Stimulated activated CD8-positive, alpha-beta memory T cell treated with anti-CD3 and anti-CD28 coated beads, Interleukin-4, amount 100 ng/mL, for 24 hours (primary cell): ENCODE measurements around the gene ULBP2.
"Not testable (repeated sequence)": the region's sequence is repeated elsewhere in the genome, so short reads cannot be mapped to it uniquely, and the experiment has no call there.

Source experiments
- DNase-seq: peaks from one replicate; pipeline ENCODE4 v3.0.0-alpha.2; 2020; ENCODE audit warnings: low read depth

ULBP2 gene, protein sequence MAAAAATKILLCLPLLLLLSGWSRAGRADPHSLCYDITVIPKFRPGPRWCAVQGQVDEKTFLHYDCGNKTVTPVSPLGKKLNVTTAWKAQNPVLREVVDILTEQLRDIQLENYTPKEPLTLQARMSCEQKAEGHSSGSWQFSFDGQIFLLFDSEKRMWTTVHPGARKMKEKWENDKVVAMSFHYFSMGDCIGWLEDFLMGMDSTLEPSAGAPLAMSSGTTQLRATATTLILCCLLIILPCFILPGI

DNA sequence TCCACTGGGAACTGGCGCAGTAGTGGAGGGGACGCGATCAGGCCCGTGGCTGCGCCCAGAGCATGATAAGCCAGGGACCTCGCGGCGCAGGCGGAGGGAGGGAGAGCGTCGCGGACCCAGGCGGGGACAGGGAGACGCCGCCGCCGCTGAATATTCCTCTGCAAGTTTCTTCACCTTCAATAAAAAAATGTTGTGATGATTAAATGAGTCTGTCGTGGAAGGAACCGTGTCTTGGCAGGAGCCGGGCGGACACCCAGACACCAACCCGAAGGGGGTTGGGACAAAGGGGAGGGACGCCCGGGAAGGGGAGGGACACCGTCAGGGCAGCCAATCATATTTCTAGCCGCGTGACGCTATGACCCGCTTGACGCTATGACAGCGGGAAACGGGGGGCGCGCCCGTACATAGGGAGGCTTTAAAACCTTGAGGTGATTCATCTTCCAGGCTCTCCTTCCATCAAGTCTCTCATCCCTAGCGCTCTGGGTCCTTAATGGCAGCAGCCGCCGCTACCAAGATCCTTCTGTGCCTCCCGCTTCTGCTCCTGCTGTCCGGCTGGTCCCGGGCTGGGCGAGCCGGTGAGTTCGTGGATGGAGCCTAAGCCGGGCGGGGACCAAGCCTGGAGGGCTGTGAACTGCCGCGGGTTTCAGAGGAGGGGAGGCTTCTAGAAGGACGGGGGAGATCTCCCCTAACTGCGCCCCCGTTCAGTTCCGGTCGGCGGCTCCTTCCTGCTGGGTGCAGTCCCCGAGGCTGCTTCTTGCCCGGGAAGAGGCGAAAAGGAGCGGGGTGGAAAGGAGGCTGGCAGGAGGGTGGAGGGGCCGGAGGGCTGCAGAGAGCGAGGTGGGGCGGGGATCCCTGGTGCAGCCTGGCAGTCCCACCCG, at the start of gene ULBP2:
Gene ULBP2 (plus strand): TSS at position 432 of the 878 bp plus-strand sequence. CDS start 59 bp downstream, at position 491.
- peak; percentile 84 for DNase-seq

DNA sequence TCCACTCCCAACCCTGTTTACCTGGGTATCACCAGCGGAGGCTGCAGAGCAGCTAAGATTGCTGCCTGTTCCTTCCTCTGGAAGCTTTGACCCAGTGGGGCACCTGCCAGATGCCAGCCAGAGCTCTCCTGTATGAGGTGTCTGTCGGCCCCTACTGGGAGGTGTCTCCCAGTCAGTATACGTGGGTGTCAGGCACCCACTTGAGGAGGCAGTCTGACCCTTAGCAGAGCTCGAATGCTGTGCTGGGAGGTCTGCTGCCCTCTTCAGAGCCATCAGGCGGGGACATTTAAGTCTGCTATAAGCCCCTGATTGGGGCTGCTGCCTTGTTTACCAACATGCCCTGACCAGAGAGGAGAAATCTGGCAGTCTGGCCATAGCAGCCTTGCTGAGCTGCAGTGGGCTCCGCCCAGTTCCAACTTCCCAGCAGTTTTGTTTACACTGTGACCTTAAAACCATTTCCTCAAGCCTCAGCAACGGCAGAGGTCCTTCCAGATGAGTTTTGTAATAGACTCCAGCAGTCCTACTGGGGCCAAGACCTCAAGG, 46.7 kb upstream of the ULBP2 start:
- no peak for DNase-seq

DNA sequence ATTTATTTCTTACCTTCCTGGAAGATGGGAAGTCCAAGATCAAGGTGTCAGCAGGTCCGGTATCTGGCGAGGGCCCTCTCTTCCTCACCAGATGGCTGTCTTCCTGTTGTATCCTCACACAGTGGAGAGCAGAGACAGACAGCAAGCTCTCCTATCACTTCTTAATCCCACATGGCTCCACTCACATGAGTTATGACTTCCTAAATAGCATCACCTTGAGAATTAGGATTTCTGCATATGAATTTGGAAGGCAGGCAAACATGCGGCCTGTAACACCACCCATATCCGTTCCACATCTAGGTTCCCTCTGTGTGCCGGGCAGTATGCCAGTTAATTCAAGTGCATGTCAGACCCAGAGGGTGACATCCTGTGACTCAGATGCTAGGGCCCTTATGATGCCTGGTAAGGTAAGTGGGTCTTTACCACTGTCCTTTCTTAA, 46.0 kb upstream of the ULBP2 start:
- DNase-seq: no peak

DNA sequence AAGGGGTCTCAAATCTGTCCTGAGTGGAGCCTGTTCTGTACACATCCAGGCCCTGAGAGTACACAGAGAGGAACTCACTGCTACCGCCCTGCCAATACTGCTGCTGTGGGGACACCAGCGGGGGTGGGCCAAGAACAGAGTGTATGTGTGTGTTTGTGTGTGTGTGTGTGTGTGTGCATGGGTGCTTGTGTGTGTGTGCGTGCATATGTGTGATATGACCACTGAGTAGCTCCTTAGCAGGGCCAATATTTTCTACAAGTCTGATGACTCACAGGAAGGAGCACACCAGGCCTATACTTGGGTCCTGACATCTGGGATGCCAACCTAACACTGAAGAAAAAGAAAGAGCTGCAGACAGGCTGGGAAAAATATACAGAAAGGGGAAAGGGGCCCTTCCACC, 45.3 kb upstream of the ULBP2 start:
- no peak for DNase-seq

DNA sequence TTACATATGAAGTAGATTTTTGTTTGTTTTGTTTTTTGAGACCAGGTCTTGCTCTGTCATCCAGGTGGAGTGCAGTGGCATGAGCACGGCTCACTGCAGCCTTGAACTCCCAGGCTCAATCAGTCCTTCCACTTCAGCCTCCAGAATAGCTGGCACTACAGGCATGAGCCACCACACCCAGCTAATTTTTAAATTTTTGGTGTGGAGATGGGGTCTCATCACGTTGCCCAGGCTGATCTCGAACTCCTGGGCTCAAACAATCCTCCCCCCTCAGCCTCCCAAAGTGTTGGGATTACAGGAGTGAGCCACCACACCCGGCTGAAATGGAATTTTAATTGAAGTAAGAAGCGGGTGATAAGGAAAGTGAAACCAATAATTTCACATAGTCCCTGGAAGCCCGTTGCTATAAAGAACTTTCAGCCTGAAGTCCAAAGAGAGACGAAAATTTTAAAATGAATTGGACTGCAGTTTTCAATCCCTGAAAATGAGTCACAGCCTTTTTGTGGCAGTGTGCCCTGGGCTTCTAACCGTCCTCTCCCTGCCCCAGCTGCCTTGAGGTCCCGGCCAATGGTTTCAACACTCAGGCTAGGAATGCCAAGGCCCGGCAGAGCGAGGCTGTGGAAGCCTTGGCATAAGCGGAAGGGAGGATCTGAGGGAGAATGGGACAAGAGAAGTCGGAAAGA, 44.7 kb upstream of the ULBP2 start:
- DNase-seq: no peak

DNA sequence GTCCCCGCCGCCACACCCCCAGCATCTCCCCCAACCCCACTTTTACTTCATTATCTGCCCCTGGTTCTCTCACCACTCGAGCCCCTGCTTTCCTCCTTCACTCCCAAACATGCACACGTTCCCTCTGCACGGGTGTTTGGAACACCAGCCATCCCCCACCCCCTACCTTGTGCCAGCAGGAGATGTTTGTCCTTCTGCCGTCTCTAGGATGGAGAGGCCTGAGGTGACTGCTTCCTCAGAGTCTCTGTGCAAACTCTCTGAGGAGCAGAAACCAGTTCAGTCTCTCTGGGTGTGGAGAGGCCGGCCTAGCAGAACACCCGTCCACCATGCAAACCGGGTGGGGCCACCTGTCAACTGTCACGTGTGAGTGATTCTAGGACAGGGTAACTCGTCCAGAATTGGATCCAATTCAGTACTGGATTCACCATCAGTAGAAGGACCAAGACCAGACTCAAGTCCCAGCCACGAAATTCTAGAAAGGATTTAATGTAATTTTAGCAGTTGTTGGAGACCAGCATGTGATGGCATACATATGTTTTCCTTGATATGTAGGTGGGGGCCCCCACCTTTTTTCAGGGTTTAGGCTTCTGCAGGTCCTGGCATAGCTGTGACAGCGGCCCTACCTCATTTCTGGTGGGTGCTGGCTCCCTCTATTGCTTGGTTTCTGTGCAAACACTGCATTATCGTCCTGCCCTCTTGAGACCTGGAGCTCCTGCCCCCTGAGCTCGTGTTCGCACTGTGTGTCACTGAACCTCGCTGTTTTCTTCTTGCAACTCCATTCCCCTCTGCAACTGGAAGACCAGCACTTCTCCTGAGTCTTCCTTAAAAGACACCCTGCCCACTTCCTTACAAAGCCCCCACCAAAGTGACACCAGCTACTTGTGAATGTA, 43.7 kb upstream of the ULBP2 start, which contains the start of gene RAET1E:
Gene RAET1E (minus strand): TSS at position 259 of the 890 bp plus-strand sequence. CDS start 7,212 bp downstream, outside the sequence.
- no peak for DNase-seq

DNA sequence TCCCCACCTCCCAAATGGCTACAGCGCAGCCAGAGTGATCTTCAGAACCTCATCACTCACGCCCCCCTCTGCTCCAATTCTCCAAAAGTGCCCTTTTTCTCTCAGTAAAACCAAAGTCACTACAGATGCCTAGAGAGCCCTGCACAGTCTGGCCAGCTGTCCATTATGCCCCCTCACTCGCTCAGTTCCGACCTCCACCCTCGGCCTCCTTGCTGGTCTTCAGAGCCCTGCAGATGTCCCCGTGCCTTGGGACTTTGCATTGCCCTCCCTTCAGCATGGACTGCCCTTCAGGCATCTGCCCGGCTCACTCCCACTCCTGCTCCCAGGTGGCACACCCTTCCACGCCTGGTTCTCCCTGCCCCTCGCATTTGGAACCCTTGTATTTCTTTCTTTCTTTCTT, 42.8 kb upstream of the ULBP2 start:
- DNase-seq: no peak

DNA sequence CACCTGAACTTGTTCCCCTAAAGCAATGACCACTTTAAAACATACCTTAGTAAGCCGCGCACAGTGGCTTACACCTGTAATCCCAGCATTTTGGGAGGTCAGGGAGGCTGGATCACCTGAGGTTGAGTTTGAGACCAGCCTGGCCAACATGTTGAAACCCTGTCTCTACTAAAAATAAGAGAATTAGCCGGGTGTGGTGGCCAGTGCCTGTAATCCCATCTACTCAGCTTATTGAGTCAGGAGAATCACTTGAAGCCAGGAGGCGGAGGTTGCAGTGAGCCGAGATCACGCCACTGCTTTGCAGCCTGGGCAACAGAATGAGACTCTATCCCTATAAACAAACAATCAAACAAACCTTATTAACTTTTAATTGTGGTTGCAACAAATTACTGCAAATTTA, 42.3 kb upstream of the ULBP2 start:
- no peak for DNase-seq

DNA sequence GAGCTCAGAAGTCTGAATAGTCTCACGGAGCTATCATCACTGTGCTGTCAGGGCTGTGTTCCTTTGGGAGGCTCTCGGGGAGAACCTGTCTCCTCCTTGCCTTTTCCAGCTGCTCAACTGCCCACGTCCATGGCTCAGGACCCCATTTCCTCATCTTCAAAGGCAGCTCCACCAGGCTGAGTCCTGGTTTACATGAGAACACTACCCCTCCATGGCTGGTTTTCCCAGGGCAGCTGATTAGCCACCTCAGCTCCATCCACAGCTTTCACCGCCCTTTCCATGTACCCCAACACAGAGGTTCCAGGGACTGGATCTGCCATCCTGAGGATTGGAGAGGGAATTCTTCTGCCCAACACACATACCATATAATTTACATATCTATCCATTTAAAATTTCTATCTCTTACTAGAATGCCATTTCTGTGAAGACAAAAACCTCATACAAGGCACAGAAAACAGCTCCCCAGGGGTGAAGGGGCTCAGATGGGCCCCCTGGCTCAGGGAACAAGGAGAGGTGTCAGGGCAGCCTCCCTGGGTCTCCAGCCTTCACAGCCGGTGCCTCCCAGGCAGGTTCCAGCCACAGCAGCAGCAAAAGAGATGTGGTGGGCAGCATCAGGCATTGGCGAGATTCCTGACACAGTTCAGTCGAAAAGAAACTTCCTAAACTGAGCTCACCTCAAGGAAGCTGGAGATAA, 41.7 kb upstream of the ULBP2 start:
- no peak for DNase-seq

DNA sequence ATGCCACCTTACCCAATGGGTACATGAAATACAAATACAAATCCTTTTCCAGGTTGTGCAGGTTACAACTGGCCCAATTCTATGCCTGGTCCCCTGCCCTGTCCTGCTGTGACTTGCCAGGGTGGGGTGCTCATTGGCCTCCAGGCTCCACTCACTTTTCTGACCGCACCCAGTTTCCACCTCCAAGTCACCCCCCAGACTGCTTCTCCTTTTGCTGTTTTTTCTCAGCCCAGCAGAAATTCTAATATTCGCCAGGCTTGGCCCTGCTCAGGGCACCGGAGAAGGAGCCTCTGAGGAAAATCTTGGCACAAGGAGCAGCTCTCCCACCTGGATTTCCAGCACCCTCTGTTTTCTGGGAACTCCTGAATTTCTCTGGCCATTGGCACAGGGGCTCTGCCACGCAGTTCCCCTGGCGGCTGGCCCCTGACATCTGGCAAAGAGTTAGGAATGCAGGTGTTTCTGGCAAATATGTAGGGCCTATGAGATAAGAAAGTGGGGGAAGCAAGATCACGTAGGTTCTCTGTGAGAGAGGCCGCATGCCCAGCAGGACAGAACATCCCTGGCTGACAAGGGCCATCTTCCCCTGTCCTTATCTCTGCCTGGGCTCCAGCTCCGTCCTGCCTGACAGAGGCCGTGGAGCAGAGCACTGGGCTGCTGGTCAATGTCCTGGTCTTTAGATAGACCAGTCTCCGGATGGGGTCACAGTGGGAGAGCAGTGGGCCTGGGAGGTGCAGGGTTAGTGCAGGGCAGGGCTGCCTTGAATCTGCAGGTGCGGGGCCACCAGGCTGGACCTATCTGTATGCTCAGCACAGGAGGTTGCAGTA, 41.0 kb upstream of the ULBP2 start:
- no peak for DNase-seq

DNA sequence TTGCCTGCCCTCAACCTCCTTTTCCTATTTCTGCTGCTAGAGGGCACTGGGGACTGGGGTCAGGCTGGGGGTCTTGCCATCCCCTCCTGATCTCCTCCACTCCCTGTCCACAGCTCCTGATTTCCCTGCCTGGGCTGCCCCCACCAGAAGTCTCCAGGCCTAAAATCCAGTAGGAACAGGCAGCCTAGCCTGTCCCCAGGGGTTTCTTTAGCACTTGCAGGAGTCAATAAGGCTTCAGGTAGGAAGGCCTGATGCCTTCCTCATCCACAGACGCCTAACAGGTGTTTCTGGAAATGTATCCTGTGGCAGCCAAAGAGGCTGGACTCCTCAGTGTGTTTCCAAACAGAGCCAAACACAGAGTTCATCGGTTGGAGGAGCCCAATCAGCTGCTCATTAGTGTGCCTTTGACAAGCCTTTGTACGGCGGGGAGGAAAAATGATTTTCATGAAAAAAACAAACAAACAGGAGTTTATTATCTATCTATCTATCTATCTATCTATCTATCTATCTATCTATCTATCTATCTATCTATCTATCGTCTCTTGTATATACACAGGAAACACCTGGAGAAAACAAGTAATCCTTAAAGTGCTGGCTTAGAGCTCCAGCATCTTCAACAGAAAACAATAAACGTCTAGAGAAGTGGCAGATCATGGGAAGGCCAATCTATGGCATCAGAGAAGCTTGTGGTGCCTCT, 40.2 kb upstream of the ULBP2 start:
- no peak for DNase-seq

DNA sequence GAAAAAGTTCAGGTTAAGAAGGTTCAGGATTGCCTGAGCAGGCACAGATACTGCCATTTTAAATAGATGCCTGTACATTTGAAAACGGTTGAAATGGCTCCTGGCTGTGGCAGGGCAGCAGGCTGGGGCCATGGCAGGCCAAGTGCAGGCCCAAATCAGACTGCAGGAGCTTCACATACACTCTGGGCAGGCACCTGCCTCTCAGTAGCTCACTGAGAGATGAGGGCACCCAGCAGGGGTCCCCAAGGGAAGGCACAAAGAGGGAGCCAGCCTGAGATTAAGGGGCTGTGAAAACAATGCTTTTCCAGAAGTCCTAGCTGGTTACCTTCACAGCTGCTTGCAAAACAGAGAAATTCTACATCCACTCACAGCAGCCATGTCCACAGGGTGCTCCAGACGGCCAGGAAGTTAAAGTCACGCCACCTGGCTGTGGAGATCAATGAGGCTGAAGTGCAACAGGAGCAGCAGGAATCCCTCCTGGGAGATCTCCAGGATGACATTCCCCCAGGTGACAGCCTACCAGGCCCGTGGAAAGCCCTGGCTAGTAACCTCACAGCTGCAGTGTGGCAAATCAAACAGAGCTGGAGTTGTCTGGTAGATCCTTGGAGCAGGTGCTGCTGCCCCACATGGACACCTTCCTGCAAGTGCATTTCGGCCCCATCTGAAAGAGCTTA, 37.7 kb upstream of the ULBP2 start:
- no peak for DNase-seq

DNA sequence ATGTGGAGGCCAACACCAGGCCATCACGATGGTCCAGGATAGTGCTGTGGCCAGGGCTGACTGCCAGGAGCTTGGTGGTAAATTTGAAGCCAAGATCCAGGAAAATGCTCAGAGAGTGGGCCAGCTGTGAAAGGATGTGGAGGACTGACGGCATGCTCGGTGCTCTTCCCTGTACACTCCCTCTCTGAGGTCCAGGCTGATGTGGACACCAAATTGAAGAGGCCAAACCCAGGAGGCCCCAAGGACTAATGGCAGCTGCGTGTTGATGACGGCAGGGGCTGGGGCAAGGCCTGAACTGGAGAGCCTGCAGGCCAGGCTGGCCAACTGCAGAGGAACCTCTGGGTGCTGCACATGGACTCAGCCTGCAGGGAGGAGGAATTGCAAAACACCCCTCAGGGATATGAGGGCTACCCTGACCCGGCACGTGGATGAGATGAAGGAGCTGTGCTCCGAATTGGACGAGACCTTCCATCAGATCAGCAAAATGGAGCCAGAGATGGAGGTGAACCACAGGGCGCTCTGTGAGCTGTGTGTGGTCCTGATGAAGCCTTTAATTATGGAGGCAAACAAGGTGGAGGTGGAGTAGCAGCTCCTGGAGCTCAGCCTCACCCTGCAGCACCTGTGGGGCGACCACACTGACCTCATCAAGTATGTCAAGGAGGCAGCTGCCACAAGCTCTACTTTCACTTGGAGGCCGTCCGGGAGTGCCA, 37.0 kb upstream of the ULBP2 start:
- no peak for DNase-seq

DNA sequence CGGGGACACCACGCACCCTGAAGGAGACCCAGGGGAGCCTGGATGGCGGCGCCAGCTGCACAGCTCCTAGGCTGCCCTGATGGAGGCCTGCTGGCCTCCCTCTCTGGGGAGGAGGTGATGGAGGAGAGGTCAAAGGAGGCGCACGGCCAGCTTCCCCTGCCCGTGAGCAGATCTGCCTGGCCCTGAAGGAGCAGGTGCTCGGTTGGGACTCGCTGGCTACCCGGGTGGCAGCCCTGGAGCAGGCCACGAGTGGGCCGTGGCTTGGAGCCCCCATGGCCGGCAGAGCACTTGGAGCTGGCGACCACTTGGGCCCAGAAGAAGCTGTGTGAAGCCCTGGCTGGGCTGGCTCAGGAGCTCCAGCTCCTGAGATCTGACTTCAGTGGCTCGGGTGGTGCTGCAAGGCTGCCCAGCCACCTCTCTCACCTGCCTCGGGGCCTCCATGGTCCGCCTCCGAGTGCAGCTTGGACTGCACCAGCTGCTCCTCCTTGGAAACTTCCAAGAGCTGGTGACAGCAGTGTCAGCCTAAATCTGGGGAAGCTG, 36.4 kb upstream of the ULBP2 start:
- no peak for DNase-seq

DNA sequence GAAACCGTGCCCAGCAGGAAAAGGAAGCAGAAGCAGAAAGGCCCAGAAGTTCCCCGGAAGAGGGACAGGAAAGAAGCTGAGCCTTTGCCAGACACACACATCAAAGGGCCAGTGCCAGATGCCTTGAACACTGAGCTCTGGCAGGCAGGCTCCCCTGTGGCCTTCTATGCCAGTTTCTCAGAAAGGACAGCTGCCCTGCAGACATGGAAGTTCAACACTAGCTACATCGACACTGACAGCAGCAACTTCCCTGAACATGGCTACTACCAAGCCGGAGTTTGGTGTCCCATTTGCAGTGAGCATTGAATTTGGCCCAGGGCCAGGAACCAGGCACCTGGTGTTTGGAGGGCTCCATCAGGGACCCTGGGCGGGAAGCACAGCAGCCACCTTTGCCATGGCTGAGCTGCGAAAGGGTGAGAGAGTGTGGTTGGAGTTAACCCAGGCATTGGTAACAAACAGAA, 35.9 kb upstream of the ULBP2 start:
- no peak for DNase-seq

DNA sequence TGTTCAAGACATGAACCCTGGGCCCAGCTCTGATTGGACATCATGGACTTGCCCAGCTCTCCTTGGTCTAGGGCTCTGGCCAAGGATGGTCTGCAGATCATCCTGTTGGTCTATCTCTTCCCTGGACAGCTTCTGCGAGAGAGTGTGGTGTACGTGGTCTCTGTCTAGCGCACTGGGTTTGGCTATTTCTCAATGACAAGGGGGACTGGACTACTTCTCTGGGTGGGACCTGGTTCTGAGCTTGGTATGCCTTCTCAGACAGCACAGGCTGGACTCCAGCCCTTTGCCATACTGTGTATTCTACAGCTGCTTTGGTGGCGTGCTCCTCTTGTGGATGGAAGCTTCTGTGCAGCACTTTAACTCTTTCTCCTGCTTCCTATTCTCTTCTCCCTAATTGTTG, 35.4 kb upstream of the ULBP2 start:
- DNase-seq: no peak

DNA sequence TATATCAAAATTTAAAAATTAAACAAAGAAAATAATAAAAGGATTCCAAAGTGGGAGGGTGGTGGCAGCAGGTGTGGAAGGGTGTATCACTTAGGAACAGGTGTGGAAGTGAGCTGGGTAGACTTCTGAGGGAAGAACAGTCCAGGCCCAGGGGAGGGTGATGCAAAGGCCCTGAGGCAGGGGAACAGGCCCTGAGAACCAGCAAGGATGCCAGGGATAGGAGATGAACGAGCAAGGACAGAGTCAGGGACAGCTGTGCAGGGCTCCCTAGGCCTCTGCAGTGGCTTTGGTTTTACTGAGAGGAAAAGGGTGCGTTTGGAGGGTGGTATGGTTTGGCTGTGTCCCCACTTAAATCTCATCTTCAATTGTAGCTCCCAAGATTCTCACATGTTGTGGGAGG, 34.5 kb upstream of the ULBP2 start:
- no peak for DNase-seq

DNA sequence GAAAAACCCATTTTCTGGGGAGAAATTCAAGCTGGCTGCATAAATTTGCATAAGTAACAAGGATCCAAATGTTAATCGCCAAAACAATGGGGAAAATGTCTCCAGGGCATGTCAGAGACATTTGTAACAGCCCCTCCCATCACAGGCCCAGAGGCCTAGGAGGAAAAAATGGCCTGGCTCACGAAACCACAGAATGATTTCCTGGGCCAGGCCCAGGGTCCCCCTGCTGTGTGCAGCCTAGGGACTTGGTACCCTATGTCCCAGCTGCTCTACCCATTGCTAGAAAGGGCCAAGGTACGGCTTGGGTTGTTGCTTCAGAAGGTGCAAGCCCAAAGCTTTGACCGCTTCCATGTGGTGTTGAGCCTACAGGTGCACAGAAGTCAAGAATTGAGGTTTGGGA, 33.3 kb upstream of the ULBP2 start:
- DNase-seq: not testable (repeated sequence)
